ENCODE results near the gene UBE2V1.

The UBE2V1 gene

DNA sequence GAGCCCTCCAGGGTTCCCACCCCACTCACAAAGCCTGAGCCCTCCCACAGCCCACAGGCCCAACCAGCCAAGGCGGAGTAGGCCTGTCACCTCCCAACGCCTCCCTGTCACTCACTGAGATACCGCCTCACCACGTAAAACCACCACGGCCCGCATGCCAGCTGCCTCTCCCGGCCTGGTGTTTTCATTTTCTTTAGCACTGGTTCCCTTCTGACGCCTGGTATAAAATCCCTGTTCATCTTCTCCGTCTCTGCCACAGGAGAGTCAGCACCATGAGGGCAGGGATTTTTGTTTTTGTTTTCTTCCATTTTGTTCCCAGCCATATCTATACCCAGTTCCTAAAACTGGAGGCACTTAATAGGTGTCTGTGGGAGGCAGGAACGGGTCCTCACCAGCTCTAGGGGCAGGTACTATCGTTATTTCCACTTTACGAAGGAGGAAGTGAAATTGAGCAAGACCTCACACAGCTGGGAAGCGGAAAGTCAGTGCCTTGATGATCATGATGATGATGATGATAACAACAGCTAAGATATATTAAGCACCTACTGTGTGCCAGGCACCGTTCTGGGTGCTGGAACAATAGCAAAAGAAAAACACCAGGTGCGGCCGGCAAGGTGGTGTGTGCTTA is 71.6 kb downstream of the UBE2V1 start:
- DNase-seq: peak; percentile 3 to 52

- DNase-seq: no peak
These were observed 72.3 kb downstream of the UBE2V1 start for GRCh38 chr20:50040432-50041245.

GRCh38 chr20:50039706-50040431 is 73.1 kb downstream of the UBE2V1 start:
- DNase-seq: no peak

DNA sequence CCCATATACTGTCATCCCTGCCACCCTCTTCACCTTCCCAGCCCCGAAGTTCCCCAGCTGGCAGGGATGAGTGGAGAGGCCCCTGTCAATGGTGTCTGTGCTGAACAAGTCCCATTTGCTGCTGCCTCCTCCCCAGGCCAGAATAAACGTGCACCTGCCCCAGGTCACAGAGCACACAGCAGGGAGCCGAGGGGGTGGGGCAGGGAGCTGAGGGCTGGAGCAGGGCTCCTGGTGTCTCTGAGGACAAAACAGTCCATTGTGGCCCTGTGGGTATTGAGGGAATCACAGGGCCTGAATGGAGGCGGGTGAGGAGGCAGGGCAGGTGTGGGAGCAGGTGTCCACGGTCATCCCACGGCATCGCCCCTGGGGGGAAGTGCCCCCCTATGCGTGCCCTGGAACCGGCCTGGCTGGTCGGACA is 74.4 kb downstream of the UBE2V1 start:
- DNase-seq: no peak

GRCh38 chr20:50038169-50038568 is 74.8 kb downstream of the UBE2V1 start:
- DNase-seq: no peak

- no peak for DNase-seq
These were observed 75.4 kb downstream of the UBE2V1 start for GRCh38 chr20:50037575-50037974.

- DNase-seq: no peak
These were observed 75.8 kb downstream of the UBE2V1 start for GRCh38 chr20:50037123-50037522.

DNA sequence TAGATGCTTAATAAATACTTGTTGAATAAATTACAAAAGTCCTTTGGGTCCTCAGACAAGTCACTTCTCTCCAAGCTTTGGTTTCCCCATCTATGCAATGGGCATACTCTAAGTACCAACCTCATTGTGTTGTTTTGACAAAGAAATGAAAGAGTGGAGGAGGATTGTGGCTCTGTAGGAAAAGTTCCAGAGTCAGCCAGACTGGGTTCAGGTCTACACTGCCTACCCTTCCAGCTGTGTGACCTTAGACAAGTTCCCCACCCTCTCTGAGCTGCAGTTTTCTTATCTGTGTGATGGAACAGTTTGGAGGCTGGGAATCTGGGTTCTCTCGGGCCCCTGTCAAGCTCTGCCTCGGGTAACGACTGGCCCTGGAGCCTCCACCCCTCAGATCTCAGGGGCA is 76.2 kb downstream of the UBE2V1 start:
- no peak for DNase-seq

DNA sequence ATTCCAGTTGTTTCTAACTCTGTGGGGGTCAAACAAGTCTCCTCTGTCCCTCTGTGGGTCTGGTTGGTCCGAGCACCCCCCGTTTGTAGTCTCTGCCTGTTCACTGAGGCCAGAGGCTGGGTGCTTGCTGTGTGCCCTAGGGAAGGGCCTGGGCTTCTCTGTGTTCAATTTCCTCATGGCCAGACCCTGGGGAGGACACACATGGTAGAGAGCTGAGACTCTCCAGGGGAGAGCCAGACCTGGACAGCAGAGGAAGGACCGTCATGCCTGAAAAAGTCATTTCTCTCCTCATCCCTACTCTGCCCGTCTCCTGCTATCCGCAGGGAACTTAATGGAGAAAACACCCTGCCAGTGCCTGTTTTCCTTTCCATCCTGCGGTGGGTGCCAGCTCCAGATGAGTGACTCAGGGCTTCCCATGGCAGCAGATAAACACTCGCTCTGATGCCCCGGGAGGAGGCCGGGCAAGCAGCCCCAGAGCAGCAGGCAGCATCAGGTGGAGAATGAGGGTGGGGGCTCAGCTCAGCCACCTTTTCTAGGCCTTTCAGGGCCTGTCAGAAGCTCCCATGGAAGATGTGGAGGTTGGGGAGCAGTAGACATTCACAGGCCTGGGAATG is 78.3 kb downstream of the UBE2V1 start:
- no peak for DNase-seq

DNA sequence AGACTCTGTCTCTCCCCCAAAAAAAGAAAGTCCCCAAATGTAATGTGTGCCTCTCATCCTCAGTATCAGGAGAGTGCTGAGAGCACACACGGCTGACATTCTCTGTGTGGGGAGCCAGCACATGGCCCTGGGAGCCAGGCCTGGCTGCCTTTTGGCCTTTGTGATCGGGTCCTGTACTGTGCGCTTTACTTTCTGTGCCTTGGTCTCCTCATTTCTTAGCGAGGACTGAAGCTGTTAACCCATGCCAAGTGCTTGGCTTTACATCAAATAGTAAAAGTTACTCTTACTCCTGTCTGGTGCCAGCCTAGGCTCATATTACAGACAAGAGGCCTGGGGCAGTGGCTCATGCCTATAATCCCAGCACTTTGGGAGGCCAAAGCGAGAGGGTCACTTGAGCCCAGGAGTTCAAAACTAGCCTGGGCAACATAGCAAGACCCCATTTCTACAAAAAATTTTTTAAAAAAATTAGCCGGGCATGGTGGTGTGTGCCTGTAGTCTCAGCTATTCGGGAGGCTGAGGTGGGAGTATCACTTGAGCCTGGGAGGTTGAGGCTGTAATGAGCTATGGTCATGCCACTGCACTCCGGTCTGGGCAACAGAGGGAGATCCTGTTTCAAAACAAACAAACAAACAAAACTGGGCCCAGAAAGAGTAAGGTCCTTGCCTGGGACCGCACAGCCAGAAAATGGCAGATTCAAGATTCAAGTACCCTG is 79.8 kb downstream of the UBE2V1 start:
- no peak for DNase-seq

Data from CD4-positive, alpha-beta T cell treated with Interferon alpha-2 for 1 hour (primary cell).